CD14-positive monocyte (primary cell): Measurements from ENCODE around the gene PAQR8. TPM values are rescaled to one million over a fixed set of nuclear protein-coding genes. Genes with fewer than 3 reads are reported as not detected.

ENCODE experiments used
- DNase-seq, 3 donors: peaks; one replicate each; pipeline ENCODE4 v3.0.0-alpha.2; 2011 to 2022
- H2AFZ ChIP-seq: 2 replicates; pipeline ENCODE4 v1.6.0; 2012; ENCODE audit warnings: mild to moderate bottlenecking, low read depth, low read length, inconsistent platforms; ENCODE audit not compliant: insufficient read depth, poor library complexity, severe bottlenecking
- H3K27ac ChIP-seq, 2 donors: 1 replicate in 1 of 2; 2 replicates in 1 of 2; pipeline ENCODE4 v1.5.1; 2012 to 2013; ENCODE audit warnings: low read length in 2 of 2, control low read depth in 1 of 2, inconsistent platforms in 1 of 2, low read depth in 1 of 2, mild to moderate bottlenecking in 1 of 2
- H3K27me3 ChIP-seq, 2 donors: one replicate each; pipeline versions ENCODE4 v1.6.0 to v1.6.1; 2011 to 2013; ENCODE audit warnings: low read length in 2 of 2; ENCODE audit not compliant: control insufficient read depth in 2 of 2, insufficient read depth in 2 of 2
- H3K36me3 ChIP-seq, 2 donors: replicated peaks in 1 of 2; 1 replicate in 1 of 2; 2 replicates in 1 of 2; pipeline versions ENCODE4 v1.5.1 to v1.6.1; 2012 to 2013; ENCODE audit warnings: low read length in 2 of 2, control low read depth in 1 of 2, inconsistent platforms in 1 of 2, mild to moderate bottlenecking in 1 of 2; ENCODE audit not compliant: insufficient read depth in 2 of 2, control insufficient read depth in 1 of 2
- H3K4me1 ChIP-seq, 2 donors: 1 replicate in 1 of 2; 2 replicates in 1 of 2; pipeline versions ENCODE4 v1.5.1 to v1.6.1; 2012 to 2013; ENCODE audit warnings: low read length in 2 of 2, control low read depth in 1 of 2, inconsistent platforms in 1 of 2, mild to moderate bottlenecking in 1 of 2, moderate library complexity in 1 of 2; ENCODE audit not compliant: insufficient read depth in 2 of 2, control insufficient read depth in 1 of 2
- H3K4me2 ChIP-seq: replicated peaks from 2 replicates; pipeline ENCODE3; 2012; ENCODE audit warnings: low read length, moderate library complexity, mild to moderate bottlenecking; ENCODE audit not compliant: poor library complexity, severe bottlenecking; ENCODE audit errors: extremely low read depth
- H3K4me3 ChIP-seq, 3 experiments: fragments of 200-600 bp in 1 of 3; sonication (generic) in 1 of 3; replicated peaks in 1 of 3; 1 replicate in 2 of 3; 2 replicates in 1 of 3; pipeline ENCODE4 v1.5.1; 2011 to 2013; ENCODE audit warnings: low read length in 3 of 3, mild to moderate bottlenecking in 3 of 3, control low read depth in 2 of 3, low read depth in 2 of 3, inconsistent platforms in 1 of 3, moderate library complexity in 1 of 3
- H3K79me2 ChIP-seq: 2 replicates; pipeline ENCODE4 v1.6.0; 2012; ENCODE audit warnings: mild to moderate bottlenecking, control low read depth, inconsistent platforms, low read length, moderate library complexity; ENCODE audit not compliant: insufficient read depth
- H3K9ac ChIP-seq: 2 replicates; pipeline ENCODE4 v1.6.0; 2017; ENCODE audit warnings: low read length, mild to moderate bottlenecking; ENCODE audit not compliant: insufficient read depth, poor library complexity, severe bottlenecking
- H3K9me3 ChIP-seq, 2 donors: replicated peaks in 1 of 2; 1 replicate in 1 of 2; 2 replicates in 1 of 2; pipeline versions ENCODE4 v1.5.1 to v1.6.1; 2012 to 2013; ENCODE audit warnings: low read length in 2 of 2, control low read depth in 1 of 2; ENCODE audit not compliant: control insufficient read depth in 1 of 2, insufficient read depth in 1 of 2
- H4K20me1 ChIP-seq: 2 replicates; pipeline ENCODE4 v1.6.0; 2012; ENCODE audit warnings: mild to moderate bottlenecking, low read length, control low read depth, moderate library complexity; ENCODE audit not compliant: insufficient read depth
- H3K27ac Mint-ChIP-seq, 7 donors: one replicate each; pipeline ENCODE4 v1.8.0; 2020; ENCODE audit warnings: mild to moderate bottlenecking in 7 of 7, mixed read lengths in 7 of 7, moderate library complexity in 6 of 7, inconsistent platforms in 2 of 7
- H3K27me3 Mint-ChIP-seq, 3 donors: one replicate each; pipeline ENCODE4 v1.8.0; 2021 to 2022; ENCODE audit warnings: low read depth in 3 of 3, mild to moderate bottlenecking in 3 of 3, mixed read lengths in 3 of 3, moderate library complexity in 3 of 3, inconsistent platforms in 1 of 3
- H3K36me3 Mint-ChIP-seq, 2 donors: one replicate each; pipeline ENCODE4 v1.8.0; 2020; ENCODE audit warnings: mixed read lengths in 2 of 2, inconsistent platforms in 1 of 2, mild to moderate bottlenecking in 1 of 2
- H3K4me1 Mint-ChIP-seq: one replicate; pipeline ENCODE4 v1.8.0; 2020; ENCODE audit warnings: mild to moderate bottlenecking, mixed read lengths
- H3K4me3 Mint-ChIP-seq, 2 donors: one replicate each; pipeline ENCODE4 v1.8.0; 2020; ENCODE audit warnings: mild to moderate bottlenecking in 2 of 2, mixed read lengths in 2 of 2, moderate library complexity in 1 of 2
- H3K9me3 Mint-ChIP-seq, 7 donors: one replicate each; pipeline ENCODE4 v1.8.0; 2020 to 2022; ENCODE audit warnings: mixed read lengths in 7 of 7, mild to moderate bottlenecking in 6 of 7, moderate library complexity in 6 of 7, inconsistent platforms in 2 of 7
- CTCF ChIP-seq: fragments of 200-600 bp; IDR thresholded peaks from one replicate; pipeline ENCODE4 v1.8.0; 2022; ENCODE audit warnings: antibody characterized with exemption, mild to moderate bottlenecking
- WGBS: methylation state at CpG from one replicate; pipeline ENCODE4 v1.1.5; 2013; ENCODE audit warnings: missing lambda C conversion rate; ENCODE audit not compliant: insufficient coverage; 5-methylcytosine and 5-hydroxymethylcytosine counted together
- intact Hi-C, 2 donors: fragments of 100-400 bp; cut with micrococcal nuclease; formaldehyde crosslinking; loops; one replicate each; pipeline versions ENCODE4 v1.15.0 to v1.15.1; 2023
- polyA plus RNA-seq, 3 donors: library from polyadenylated mRNA; depleted of rRNA in 1 of 3; unstranded in 2 of 3; stranded (reverse) in 1 of 3; fragments of 300-500 nt in 2 of 3; fragments of >200 nt in 1 of 3; fragmentation: Illumina TruSeq in 2 of 3; gene quantifications; 1 replicate in 2 of 3; 2 replicates in 1 of 3; pipeline ENCODE4 v1.2.3, GENCODE V29; 2012 to 2021

PAQR8 gene
- polyA plus RNA-seq, 3 donors = 2.4 to 17.4 (median 6.8) TPM

GRCh38 chr6:52360601-52361413, 1.1 kb upstream of the PAQR8 start:
- no peaks in the 10 kb centered on the region for H3K9me3 Mint-ChIP-seq

More at GRCh38 chr6:52360601-52361413, 1.1 kb upstream of the PAQR8 start:
- Mint-ChIP-seq H3K4me3 (peak overlapping the region in 1 of 2 donors; percentile 79), H3K4me1 (peaks cover 39% of the 10 kb centered on the region), H3K27ac (peak overlapping the region; percentile 89 to 94 (median 94)), H3K27me3 (peaks cover 0 to 2% (median 1%) of the 10 kb centered on the region in 3 donors), H3K36me3 (no peaks in the 10 kb centered on the region)
- peak overlapping the region in 1 of 3 experiments; percentile 90 for H3K4me3 ChIP-seq
- H3K27me3 ChIP-seq = no peaks in the 10 kb centered on the region
- H3K9me3 ChIP-seq = no peaks in the 10 kb centered on the region
- peak in 1 of 3 donors; percentile 34 for DNase-seq
- peaks cover 31 to 39% of the 10 kb centered on the region in 2 donors for H3K4me1 ChIP-seq
- peak overlapping the region; percentile 92 for H2AFZ ChIP-seq
- intact Hi-C loops = loop anchor here (5.0 kb wide), 2 partner anchors 74 to 79 kb away; partner anchors contain the start of gene MCM3 (in 1 of the 2)
- H3K9ac ChIP-seq = peak overlapping the region; percentile 83
- peak overlapping the region; percentile 56 to 86 for H3K27ac ChIP-seq
- WGBS = 87% methylated on average over 4 of the region's 11 CpGs
- no peak for TF ChIP-seq CTCF
- no peaks in the 10 kb centered on the region for H3K36me3 ChIP-seq
- peaks cover 36% of the 10 kb centered on the region for H3K79me2 ChIP-seq
- peak overlapping the region; percentile 81 for H3K4me2 ChIP-seq
- H4K20me1 ChIP-seq = peaks cover 5% of the 10 kb centered on the region
